ENCODE results near the gene BST1. TPM values are rescaled to one million over a fixed set of nuclear protein-coding genes. Genes with fewer than 3 reads are reported as not detected.
A peak's percentile ranks its signal among the peaks of the same experiment; 100 is the strongest.

Gene BST1
- 41.0 and 49.0 TPM in 2 replicates for total RNA-seq

GRCh38 chr4:15702941-15703403 lies at the start of gene BST1:
TSS of gene BST1 (plus strand) at chr4:15703065. CDS start at chr4:15703145, 80 bp downstream.
- peak; percentile 60 for DNase-seq

GRCh38 chr4:15653420-15653819 lies 49.4 kb upstream of the BST1 start:
- no peak for DNase-seq

- peak; percentile 72 for DNase-seq
Measured at GRCh38 chr4:15653864-15654592, 48.8 kb upstream of the BST1 start.

GRCh38 chr4:15654593-15655222 lies 48.2 kb upstream of the BST1 start:
- DNase-seq, result peak; percentile 52

GRCh38 chr4:15655223-15656037 lies 47.4 kb upstream of the BST1 start, which contains the start of gene FBXL5:
TSS of gene FBXL5 (minus strand) at chr4:15655357. CDS start at chr4:15655287, 70 bp downstream.
- DNase-seq, result peak; percentile 92

GRCh38 chr4:15656038-15656470 lies 46.8 kb upstream of the BST1 start:
- DNase-seq, result no peak

GRCh38 chr4:15657366-15657765 lies 45.5 kb upstream of the BST1 start:
- DNase-seq, result no peak

- DNase-seq, result no peak
Measured at GRCh38 chr4:15658136-15658770, 44.6 kb upstream of the BST1 start.

- no peak for DNase-seq
Measured at GRCh38 chr4:15658781-15659180, 44.1 kb upstream of the BST1 start.

- peak; percentile 33 for DNase-seq
Measured at GRCh38 chr4:15659768-15660570, 42.9 kb upstream of the BST1 start.

GRCh38 chr4:15665753-15666365 lies 37.0 kb upstream of the BST1 start:
- DNase-seq, result peak; percentile 92

- DNase-seq, result no peak
Measured at GRCh38 chr4:15667006-15667405, 35.9 kb upstream of the BST1 start.

GRCh38 chr4:15668566-15669435 lies 34.1 kb upstream of the BST1 start:
- no peak for DNase-seq

GRCh38 chr4:15670576-15670975 lies 32.3 kb upstream of the BST1 start:
- no peak for DNase-seq

GRCh38 chr4:15672101-15672500 lies 30.8 kb upstream of the BST1 start:
- no peak for DNase-seq

- DNase-seq, result no peak
Measured at GRCh38 chr4:15673337-15673736, 29.5 kb upstream of the BST1 start.

- no peak for DNase-seq
Measured at GRCh38 chr4:15674046-15674445, 28.8 kb upstream of the BST1 start.

GRCh38 chr4:15674926-15675325 lies 27.9 kb upstream of the BST1 start:
- no peak for DNase-seq

GRCh38 chr4:15675356-15675755 lies 27.5 kb upstream of the BST1 start:
- no peak for DNase-seq

- DNase-seq, result no peak
Measured at GRCh38 chr4:15676039-15676438, 26.8 kb upstream of the BST1 start.

Measured in dermis blood vessel endothelial cell (primary cell).